HL-60 (cell line): Measurements from ENCODE around the gene PRR23A.

Experiments used
- DNase-seq, 2 experiments: peaks; one replicate each; pipeline ENCODE4 v3.0.0-alpha.2; 2010 to 2020; ENCODE audit warnings: low read depth in 1 of 2, low spot score in 1 of 2
- H3K27ac ChIP-seq: fragments of 250-450 bp; sonication (Bioruptor Pico); replicated peaks from 2 replicates; pipeline ENCODE4 v1.5.1; 2020; ENCODE audit warnings: mild to moderate bottlenecking, moderate library complexity
- H3K27me3 ChIP-seq: fragments of 250-450 bp; sonication (Bioruptor Pico); 2 replicates; pipeline ENCODE4 v1.5.1; 2021; ENCODE audit warnings: mild to moderate bottlenecking, moderate library complexity; ENCODE audit not compliant: insufficient read depth, poor library complexity, severe bottlenecking
- H3K4me3 ChIP-seq: replicated peaks from 2 replicates; pipeline ENCODE4 v1.5.1; 2011; ENCODE audit warnings: mild to moderate bottlenecking, control low read depth, low read length; ENCODE audit not compliant: insufficient read depth
- CTCF ChIP-seq: IDR thresholded peaks from one replicate; pipeline ENCODE4 v1.5.1; 2011; ENCODE audit warnings: low read length, control low read depth, inconsistent platforms; ENCODE audit not compliant: insufficient read depth
- GABPA ChIP-seq: IDR thresholded peaks from 2 replicates; pipeline ENCODE4 v1.6.1; 2012; ENCODE audit warnings: low read depth
- POLR2AphosphoS5 ChIP-seq: IDR thresholded peaks from 2 replicates; pipeline ENCODE4 v1.6.1; 2012; ENCODE audit warnings: low read depth
- SPI1 ChIP-seq: IDR thresholded peaks from 2 replicates; pipeline ENCODE4 v1.6.1; 2012; ENCODE audit warnings: low read depth, mild to moderate bottlenecking, borderline replicate concordance
- TF ChIP-seq, protein P1 (sequence below): IDR thresholded peaks from 2 replicates; pipeline ENCODE4 v1.6.1; 2012; ENCODE audit warnings: low read depth; ENCODE audit not compliant: insufficient replicate concordance

Gene PRR23A

DNA sequence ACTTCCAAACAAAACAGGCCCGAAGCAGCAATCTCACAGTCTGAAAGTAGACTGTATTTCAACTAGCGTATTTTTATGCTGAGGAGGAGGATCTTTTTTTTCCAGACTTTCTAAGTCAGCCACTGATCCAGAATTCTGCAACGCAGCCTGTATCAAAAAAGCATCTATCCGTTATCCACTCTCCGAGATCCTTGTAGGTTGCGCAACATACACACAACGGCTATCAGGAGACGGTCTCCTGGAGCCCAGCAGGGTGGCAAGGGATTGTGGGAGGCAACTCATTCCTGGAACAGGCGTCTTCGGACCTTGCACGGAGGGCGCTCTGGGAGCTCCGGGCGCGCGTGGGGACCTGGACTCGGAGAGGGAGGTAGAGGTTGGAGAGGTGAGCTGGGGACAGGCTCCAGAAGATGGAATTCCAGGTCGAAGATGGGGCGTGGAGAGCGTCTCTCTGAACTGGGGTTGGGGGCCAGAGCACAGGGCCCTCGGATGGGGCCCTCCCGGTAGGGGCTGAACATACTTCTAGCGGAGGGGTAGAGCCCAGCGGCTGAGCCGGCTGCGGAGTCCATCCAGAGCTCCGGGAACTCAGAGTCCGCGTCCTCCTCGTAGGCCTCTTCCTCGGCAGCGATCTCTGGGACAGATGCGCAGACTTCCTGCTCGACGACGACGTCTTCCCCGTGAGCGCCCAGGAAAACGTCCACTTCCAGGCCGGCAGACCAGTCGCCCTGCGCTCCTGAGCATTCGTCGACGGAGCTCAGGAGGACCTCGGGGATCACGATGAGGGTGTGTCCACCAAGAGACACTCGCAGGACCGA lies 37.7 kb upstream of the PRR23A start:
- no peak overlapping the region for H3K4me3 ChIP-seq

GRCh38 chr3:139037478-139037877 lies 31.4 kb upstream of the PRR23A start:
- TF ChIP-seq CTCF: no peak
- TF ChIP-seq POLR2AphosphoS5: no peak
- no peak for TF ChIP-seq GABPA
- TF ChIP-seq, protein P1, sequence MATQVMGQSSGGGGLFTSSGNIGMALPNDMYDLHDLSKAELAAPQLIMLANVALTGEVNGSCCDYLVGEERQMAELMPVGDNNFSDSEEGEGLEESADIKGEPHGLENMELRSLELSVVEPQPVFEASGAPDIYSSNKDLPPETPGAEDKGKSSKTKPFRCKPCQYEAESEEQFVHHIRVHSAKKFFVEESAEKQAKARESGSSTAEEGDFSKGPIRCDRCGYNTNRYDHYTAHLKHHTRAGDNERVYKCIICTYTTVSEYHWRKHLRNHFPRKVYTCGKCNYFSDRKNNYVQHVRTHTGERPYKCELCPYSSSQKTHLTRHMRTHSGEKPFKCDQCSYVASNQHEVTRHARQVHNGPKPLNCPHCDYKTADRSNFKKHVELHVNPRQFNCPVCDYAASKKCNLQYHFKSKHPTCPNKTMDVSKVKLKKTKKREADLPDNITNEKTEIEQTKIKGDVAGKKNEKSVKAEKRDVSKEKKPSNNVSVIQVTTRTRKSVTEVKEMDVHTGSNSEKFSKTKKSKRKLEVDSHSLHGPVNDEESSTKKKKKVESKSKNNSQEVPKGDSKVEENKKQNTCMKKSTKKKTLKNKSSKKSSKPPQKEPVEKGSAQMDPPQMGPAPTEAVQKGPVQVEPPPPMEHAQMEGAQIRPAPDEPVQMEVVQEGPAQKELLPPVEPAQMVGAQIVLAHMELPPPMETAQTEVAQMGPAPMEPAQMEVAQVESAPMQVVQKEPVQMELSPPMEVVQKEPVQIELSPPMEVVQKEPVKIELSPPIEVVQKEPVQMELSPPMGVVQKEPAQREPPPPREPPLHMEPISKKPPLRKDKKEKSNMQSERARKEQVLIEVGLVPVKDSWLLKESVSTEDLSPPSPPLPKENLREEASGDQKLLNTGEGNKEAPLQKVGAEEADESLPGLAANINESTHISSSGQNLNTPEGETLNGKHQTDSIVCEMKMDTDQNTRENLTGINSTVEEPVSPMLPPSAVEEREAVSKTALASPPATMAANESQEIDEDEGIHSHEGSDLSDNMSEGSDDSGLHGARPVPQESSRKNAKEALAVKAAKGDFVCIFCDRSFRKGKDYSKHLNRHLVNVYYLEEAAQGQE: no peak
- TF ChIP-seq SPI1: no peak
- H3K27ac ChIP-seq: no peak overlapping the region
- no peak for DNase-seq
- no peak overlapping the region for H3K4me3 ChIP-seq
- H3K27me3 ChIP-seq: no peaks in the 10 kb centered on the region

More for the DNA sequence above, 37.7 kb upstream of the PRR23A start:
- TF ChIP-seq SPI1: no peak
- no peak for TF ChIP-seq CTCF
- TF ChIP-seq POLR2AphosphoS5: no peak
- TF ChIP-seq, protein P1: no peak
- TF ChIP-seq GABPA: no peak
- no peak for DNase-seq
- Histone ChIP-seq H3K27ac (no peak overlapping the region), H3K27me3 (no peaks in the 10 kb centered on the region)

DNA sequence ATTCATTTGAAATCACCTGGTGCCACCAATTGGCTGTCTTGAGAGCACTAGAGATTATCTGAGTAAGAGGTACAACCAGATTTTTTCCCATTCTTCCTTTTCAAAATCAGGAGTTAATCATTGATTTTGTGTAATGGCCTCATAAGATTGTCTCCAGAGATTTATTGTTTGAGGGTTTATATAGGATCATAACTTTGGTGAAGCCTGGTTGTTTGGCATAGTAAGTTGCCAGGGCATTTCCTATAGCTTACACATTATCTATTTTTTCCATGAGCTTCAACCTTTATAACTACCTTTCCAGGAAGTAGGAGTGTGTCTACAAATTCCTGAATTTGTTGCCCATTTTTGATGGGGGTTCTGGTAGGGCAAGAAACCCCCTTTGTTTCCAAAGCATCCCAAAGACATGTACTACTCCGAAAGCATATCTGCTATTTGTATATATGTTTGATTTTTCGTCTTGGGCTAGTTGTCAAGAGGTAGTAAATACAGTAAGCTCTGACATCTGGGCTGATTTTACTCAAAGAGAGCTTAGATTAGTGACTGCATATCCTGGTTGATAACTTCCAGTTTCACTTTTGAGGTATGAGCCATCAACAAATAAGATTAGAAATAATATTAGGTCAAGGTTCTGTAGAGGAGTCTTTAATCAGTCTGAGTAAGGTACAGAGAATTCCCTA lies 26.4 kb upstream of the PRR23A start:
- no peak for DNase-seq

More for the DNA sequence above, 26.4 kb upstream of the PRR23A start:
- TF ChIP-seq, protein P1: no peak
- no peak for TF ChIP-seq GABPA
- no peak for TF ChIP-seq POLR2AphosphoS5
- TF ChIP-seq SPI1: no peak
- no peak for TF ChIP-seq CTCF
- Histone ChIP-seq H3K27ac (no peak overlapping the region), H3K27me3 (no peaks in the 10 kb centered on the region), H3K4me3 (no peak overlapping the region)
